ENCODE results near the gene PRELID1.

GRCh38 chr5:177303925-177304391, 359 bp downstream of the PRELID1 start:
- TF ChIP-seq FOXK2 (IDR thresholded peaks at IDR 0.05) (no peak), TARDBP (IDR thresholded peaks at IDR 0.05) (no peak), PKNOX1 (IDR thresholded peaks at IDR 0.05) (no peak; the same call in 1 of the 2 replicates), BHLHE40 (IDR thresholded peaks at IDR 0.05; ENCODE audit: borderline replicate concordance) (no peak), FOXM1 (IDR thresholded peaks at IDR 0.05; ENCODE audit: borderline replicate concordance) (no peak)
